Natural killer cell (primary cell): Measurements from ENCODE around the gene HOXB4. TPM values are rescaled to one million over a fixed set of nuclear protein-coding genes. Genes with fewer than 3 reads are reported as not detected.

Source experiments
- ATAC-seq, 3 donors: fragments of 150-1000 bp in 2 of 3; fragments of 200-7000 bp in 1 of 3; cut with Tn5 transposase; 1 replicate in 1 of 3; 2 replicates in 2 of 3; pipeline ENCODE4 v1.10.0; 2021; ENCODE audit warnings: mild to moderate bottlenecking in 2 of 3, moderate library complexity in 2 of 3
- DNase-seq, 2 donors: peaks; one replicate each; pipeline versions ENCODE4 v3.0.0 to v3.0.0-alpha.2; 2013 to 2021; ENCODE audit warnings: mixed read lengths in 1 of 2
- H3K27ac ChIP-seq: one replicate; pipeline ENCODE4 v1.5.1; 2013; ENCODE audit warnings: mild to moderate bottlenecking, low read length
- H3K27me3 ChIP-seq: one replicate; pipeline ENCODE4 v1.6.1; 2013; ENCODE audit warnings: low read length; ENCODE audit not compliant: control insufficient read depth, insufficient read depth
- H3K36me3 ChIP-seq: one replicate; pipeline ENCODE4 v1.6.1; 2013; ENCODE audit warnings: low read length; ENCODE audit not compliant: control insufficient read depth, insufficient read depth
- H3K4me1 ChIP-seq: one replicate; pipeline ENCODE4 v1.6.1; 2013; ENCODE audit warnings: low read length; ENCODE audit not compliant: control insufficient read depth, insufficient read depth
- H3K4me3 ChIP-seq: one replicate; pipeline ENCODE4 v1.5.1; 2013; ENCODE audit warnings: low read length
- H3K9me3 ChIP-seq: one replicate; pipeline ENCODE4 v1.6.1; 2013; ENCODE audit warnings: low read length; ENCODE audit not compliant: control insufficient read depth, insufficient read depth
- H3K27ac Mint-ChIP-seq, 2 donors: one replicate each; pipeline ENCODE4 v1.8.0; 2022; ENCODE audit warnings: mild to moderate bottlenecking in 2 of 2, mixed read lengths in 2 of 2, moderate library complexity in 1 of 2
- H3K27me3 Mint-ChIP-seq, 2 donors: one replicate each; pipeline ENCODE4 v1.8.0; 2022; ENCODE audit warnings: low read depth in 2 of 2, mixed read lengths in 2 of 2
- H3K36me3 Mint-ChIP-seq: one replicate; pipeline ENCODE4 v1.8.0; 2022; ENCODE audit warnings: mixed read lengths
- H3K4me1 Mint-ChIP-seq, 2 donors: one replicate each; pipeline ENCODE4 v1.8.0; 2022; ENCODE audit warnings: mixed read lengths in 2 of 2
- H3K4me3 Mint-ChIP-seq: one replicate; pipeline ENCODE4 v1.8.0; 2022; ENCODE audit warnings: mild to moderate bottlenecking, moderate library complexity, mixed read lengths
- H3K9me3 Mint-ChIP-seq, 2 donors: one replicate each; pipeline ENCODE4 v1.8.0; 2022; ENCODE audit warnings: mixed read lengths in 2 of 2
- CTCF ChIP-seq: fragments of 200-600 bp; IDR thresholded peaks from one replicate; pipeline ENCODE4 v1.8.0; 2022; ENCODE audit warnings: antibody characterized with exemption
- WGBS: methylation state at CpG from one replicate; pipeline ENCODE4 v1.1.7; 2013; ENCODE audit warnings: missing lambda C conversion rate; ENCODE audit not compliant: insufficient coverage; 5-methylcytosine and 5-hydroxymethylcytosine counted together
- intact Hi-C: fragments of 100-400 bp; cut with micrococcal nuclease; formaldehyde crosslinking; loops from one replicate; pipeline ENCODE4 v1.14.2; 2022
- total RNA-seq, 4 donors: library from RNA; stranded (reverse); fragments of 120-200 nt in 1 of 4; gene quantifications; one replicate each; pipeline versions ENCODE4 v1.2.3 to v1.2.4, GENCODE V29; 2013 to 2022

Gene HOXB4
- total RNA-seq, 3 donors from 2014 or later (not counting 1 experiment from before 2014, with no cell fraction given) = 3.5 to 6.7 (median 5.7) TPM

GRCh38 chr17:48599354-48599753, 21.2 kb upstream of the HOXB4 start:
- no peak overlapping the region for H3K27ac Mint-ChIP-seq
- no peaks in the 10 kb centered on the region for H3K9me3 Mint-ChIP-seq
- no peak for TF ChIP-seq CTCF
- Histone ChIP-seq H3K4me3 (no peak overlapping the region), H3K9me3 (no peaks in the 10 kb centered on the region), H3K36me3 (no peaks in the 10 kb centered on the region), H3K27ac (no peak overlapping the region), H3K27me3 (peaks cover 89% of the 10 kb centered on the region), H3K4me1 (peaks cover 50% of the 10 kb centered on the region)
- H3K36me3 Mint-ChIP-seq = no peaks in the 10 kb centered on the region
- no peak for DNase-seq
- peak overlapping the region; percentile 89 for H3K4me3 Mint-ChIP-seq
- intact Hi-C loops = no loop called here
- peaks cover 28 to 35% of the 10 kb centered on the region in 2 donors for H3K4me1 Mint-ChIP-seq
- H3K27me3 Mint-ChIP-seq = peaks cover 79 to 88% of the 10 kb centered on the region in 2 donors
- WGBS = 86% methylated on average over 4 of the region's 5 CpGs
- no peak for ATAC-seq

GRCh38 chr17:48598736-48599135, 20.6 kb upstream of the HOXB4 start:
- H3K9me3 Mint-ChIP-seq = no peaks in the 10 kb centered on the region
- WGBS = 65% methylated on average over 5 of the region's 7 CpGs
- H3K36me3 Mint-ChIP-seq = no peaks in the 10 kb centered on the region
- peaks cover 78 to 90% of the 10 kb centered on the region in 2 donors for H3K27me3 Mint-ChIP-seq
- H3K4me3 Mint-ChIP-seq = peak overlapping the region; percentile 89
- peaks cover 85% of the 10 kb centered on the region for H3K27me3 ChIP-seq
- intact Hi-C loops = no loop called here
- peaks cover 51% of the 10 kb centered on the region for H3K4me1 ChIP-seq
- ATAC-seq (no peak), DNase-seq (no peak)
- no peaks in the 10 kb centered on the region for H3K36me3 ChIP-seq
- no peak overlapping the region for H3K27ac ChIP-seq
- no peak overlapping the region for H3K4me3 ChIP-seq
- H3K4me1 Mint-ChIP-seq = peaks cover 31 to 39% of the 10 kb centered on the region in 2 donors
- TF ChIP-seq CTCF = no peak
- no peaks in the 10 kb centered on the region for H3K9me3 ChIP-seq
- no peak overlapping the region for H3K27ac Mint-ChIP-seq

DNA sequence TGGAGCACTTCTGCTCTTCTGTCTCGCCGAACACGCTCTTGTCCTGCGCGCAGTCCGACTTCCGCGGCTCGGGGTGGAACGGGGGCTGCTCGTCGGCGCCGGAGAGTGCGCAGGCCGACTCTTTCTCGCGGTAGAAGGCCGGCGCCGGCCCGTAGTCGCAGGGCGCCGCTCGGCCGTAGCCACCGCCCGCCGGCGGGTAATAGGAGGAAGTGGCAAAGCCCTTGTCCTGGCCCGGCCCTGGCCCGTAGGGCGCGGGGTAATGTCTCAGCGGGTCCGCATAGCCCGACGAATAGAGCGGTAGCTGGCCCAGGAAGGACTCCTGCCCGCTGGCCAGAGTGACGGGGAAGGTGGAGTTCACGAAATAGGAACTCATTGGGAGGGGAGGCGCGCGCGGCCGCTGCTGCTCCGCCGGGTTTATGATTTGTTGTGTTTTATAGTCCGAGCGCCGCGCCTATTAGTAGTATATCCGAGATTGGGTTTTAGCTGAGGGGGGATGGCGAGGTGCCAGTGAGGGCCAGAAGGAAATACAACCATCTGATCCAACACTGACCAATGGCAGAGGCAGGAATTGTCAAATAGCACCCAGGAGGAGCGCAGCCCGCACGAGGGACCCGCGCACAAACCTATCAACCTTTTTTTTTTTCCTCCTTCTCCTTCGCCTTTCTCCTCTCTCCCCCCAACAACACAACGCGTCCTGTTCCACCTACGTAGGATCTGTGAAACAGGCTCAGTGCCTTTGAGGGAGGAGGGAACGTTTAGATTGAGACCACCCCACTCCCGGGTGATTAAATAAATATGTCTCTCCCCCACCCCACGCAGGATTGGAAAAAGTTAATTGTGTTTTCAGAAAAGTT, 19.9 kb upstream of the HOXB4 start:
- Mint-ChIP-seq H3K36me3 (no peaks in the 10 kb centered on the region), H3K9me3 (no peaks in the 10 kb centered on the region), H3K4me1 (peaks cover 38 to 46% of the 10 kb centered on the region in 2 donors), H3K27ac (peak overlapping the region in 1 of 2 donors; percentile 81), H3K27me3 (peaks cover 76 to 90% of the 10 kb centered on the region in 2 donors), H3K4me3 (peak overlapping the region; percentile 89)
- peaks cover 56% of the 10 kb centered on the region for H3K4me1 ChIP-seq
- ATAC-seq (peak; percentile 44 to 61 (median 55)), DNase-seq (peak; percentile 37 to 71)
- peak overlapping the region; percentile 30 for H3K4me3 ChIP-seq
- intact Hi-C loops = loop anchor here (2.0 kb wide), 1 partner anchor 15 kb away; no protein-coding TSS in a partner anchor
- WGBS = under 1% methylated on average over 61 of the region's 68 CpGs
- no peaks in the 10 kb centered on the region for H3K36me3 ChIP-seq
- H3K27ac ChIP-seq = no peak overlapping the region
- H3K27me3 ChIP-seq = peaks cover 84% of the 10 kb centered on the region
- H3K9me3 ChIP-seq = no peaks in the 10 kb centered on the region
- TF ChIP-seq CTCF = no peak
